Activated naive CD4-positive, alpha-beta T cell treated with Interleukin-2 at 50 U/mL for 16 hours (primary cell): Measurements from ENCODE around the gene RGMA.
"Not testable (repeated sequence)": the region's sequence is repeated elsewhere in the genome, so short reads cannot be mapped to it uniquely, and the experiment has no call there.

Source experiments
- DNase-seq: peaks from one replicate; pipeline ENCODE4 v3.0.0-alpha.2; 2020

Gene RGMA

GRCh38 chr15:93065641-93066045 lies 23.4 kb downstream of the RGMA start:
- no peak for DNase-seq

- no peak for DNase-seq
These were observed 25.0 kb downstream of the RGMA start for GRCh38 chr15:93063796-93064690.

- no peak for DNase-seq
These were observed 25.7 kb downstream of the RGMA start for GRCh38 chr15:93063262-93063671.

DNA sequence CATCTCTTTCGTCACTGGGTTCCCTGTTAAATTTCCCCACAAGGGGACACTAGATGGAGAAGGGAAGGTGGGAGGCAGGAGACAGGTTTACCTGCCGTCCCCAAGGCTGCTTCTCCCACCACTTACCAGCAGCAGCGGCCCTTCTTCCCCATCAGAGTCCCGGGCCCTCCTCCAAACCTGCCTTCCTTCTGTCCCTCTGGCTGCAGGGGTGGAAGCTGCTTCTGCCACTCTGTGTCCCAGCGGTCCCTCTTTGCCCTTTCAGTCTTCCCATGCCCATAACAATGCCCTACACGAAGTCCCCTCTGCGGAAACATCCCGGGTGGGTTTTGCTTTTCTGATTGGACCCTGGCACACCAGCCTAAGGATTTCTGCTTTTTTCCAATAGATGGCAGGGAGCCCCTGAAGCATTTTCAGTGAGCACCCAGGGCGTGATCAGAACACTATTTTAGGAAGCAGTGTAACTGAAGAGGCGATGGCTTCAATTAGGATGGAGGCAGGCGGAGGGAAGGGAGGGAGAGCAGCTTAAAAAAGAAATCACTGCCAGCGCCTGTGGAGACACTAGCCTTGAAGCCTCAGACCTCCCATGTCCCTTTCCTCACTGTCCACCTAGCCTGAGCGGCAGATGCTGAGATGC lies 26.3 kb downstream of the RGMA start:
- DNase-seq: not testable (repeated sequence)

- no peak for DNase-seq
These were observed 28.4 kb downstream of the RGMA start for GRCh38 chr15:93060336-93061248.

- DNase-seq: no peak
These were observed 29.6 kb downstream of the RGMA start for GRCh38 chr15:93059442-93059841.

DNA sequence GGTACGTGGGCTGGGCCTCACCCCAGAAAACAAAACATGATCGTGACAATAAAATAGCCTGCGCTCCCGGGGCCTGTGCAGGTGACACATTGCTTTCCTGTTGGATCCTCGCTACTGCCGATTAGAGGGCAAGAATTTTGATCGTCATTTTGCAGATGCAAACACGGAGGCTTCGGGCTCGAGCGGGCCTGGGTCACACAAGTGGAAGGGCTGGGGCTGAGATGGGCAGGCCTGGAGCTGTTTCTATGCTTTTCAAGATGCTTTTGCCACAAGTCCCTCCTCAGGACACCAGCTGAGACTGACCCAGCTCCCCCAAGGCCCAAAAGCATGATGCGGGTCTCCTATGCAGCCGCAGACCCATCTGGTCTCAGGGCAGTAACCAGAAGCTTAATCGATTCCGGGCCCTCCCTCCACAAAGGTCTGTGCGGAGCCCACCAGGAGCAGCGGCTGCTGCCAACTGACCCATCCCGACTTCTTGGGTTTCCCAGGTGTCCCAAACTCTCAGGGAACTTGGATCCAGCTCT lies 30.0 kb downstream of the RGMA start:
- no peak for DNase-seq

GRCh38 chr15:93058128-93058527 lies 30.9 kb downstream of the RGMA start:
- no peak for DNase-seq

DNA sequence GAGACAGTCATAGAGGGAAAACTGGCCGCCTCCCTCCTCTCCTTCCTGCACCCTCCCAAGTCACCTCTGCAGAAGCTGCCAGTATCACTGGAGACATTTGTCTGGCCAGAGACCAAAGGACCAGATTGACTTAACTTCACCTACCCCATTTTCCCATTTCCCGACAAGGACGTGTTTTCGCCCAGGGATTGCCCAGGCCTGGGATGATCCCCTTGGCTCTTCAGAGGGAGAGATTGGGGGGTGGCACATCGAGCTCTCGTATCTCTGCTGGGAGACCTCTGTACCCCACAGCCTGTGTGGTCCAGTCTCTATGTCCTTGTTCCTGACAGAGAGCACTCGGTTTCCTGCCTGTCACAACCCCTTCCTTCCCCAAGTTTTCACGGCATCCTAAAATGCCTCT lies 31.4 kb downstream of the RGMA start:
- no peak for DNase-seq

DNA sequence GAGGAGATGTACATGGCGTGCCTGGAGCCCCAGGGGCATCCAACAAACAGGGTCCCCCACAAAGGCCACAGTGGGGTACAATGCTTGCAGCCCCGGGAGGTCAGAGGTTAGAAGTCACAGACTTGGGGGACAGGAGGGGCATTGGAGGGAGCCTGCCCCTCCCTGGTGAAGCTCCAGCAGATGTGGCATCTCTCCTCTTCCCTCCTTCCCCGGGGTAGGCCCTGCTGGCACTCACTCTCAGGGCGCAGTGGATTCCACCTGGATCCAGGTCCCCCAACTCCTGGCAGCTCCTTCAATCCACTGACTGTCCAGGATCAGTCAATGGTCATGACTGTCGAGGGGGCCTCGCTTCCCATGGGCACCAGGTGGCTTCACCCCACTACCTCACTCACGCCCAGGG lies 32.2 kb downstream of the RGMA start:
- no peak for DNase-seq

- DNase-seq: no peak
These were observed 33.8 kb downstream of the RGMA start for GRCh38 chr15:93055211-93055610.

- DNase-seq: no peak
These were observed 36.7 kb downstream of the RGMA start for GRCh38 chr15:93052090-93052879.

DNA sequence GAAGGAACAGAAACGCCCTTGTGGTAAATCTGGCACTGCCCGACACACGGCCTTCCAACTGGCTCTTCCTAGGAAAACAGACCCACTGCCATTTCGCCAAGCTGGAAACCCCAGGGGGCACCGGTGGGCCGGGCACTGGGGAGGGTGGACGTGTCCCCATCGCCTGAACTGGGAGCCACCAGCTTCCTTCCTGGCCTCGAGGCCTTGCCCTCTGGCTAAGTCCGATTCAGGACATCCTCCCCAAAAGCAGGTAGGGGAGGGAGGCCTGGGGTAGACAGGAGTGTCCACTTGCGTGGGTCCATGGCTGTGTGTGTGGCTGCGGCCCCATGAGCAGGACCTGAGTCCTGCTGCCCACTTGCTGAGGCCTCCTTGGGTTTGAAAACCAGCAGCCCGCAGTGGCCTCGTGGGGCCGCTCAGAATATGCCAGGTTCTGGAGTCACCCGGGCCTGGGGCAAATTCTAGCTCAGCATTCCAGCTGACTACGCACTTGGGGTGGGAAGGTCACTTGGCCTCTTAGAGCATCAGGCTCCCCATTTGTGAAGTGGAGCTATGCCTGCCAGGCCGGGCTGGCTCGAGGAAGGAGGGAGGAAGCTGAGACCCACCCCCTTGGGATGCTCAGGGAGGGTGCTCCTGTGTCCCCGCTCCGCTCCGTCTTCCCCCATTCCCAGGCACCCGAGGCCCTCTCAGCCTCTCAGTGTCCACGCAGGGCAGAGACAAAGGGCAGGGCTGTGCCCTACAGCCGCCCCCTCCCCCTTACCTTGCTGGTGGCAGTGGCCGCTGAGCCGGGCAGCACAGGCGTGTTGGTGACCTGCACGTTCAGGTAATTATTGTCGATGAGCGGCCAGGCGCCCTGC lies 37.5 kb downstream of the RGMA start:
- DNase-seq: no peak

DNA sequence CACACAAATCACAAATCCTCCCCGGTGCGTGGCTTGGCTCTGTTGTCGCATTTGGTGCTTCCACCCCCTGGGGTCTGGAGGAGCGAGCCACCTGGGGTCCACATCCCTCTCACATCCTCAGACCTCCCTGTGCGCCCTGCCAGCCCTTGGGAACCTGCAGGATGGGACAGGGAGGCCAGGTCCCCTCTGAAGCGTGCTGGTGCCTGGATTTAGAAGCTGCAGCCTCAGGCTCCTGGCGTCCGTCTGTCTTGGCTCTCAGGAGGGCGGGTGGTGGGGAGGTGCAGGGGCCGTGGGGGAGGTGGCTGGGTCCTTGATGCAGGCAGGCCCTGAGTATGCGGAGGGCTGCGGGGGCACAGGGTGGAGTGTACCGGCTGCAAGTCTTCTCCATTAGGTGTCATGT lies 38.4 kb downstream of the RGMA start:
- no peak for DNase-seq

DNA sequence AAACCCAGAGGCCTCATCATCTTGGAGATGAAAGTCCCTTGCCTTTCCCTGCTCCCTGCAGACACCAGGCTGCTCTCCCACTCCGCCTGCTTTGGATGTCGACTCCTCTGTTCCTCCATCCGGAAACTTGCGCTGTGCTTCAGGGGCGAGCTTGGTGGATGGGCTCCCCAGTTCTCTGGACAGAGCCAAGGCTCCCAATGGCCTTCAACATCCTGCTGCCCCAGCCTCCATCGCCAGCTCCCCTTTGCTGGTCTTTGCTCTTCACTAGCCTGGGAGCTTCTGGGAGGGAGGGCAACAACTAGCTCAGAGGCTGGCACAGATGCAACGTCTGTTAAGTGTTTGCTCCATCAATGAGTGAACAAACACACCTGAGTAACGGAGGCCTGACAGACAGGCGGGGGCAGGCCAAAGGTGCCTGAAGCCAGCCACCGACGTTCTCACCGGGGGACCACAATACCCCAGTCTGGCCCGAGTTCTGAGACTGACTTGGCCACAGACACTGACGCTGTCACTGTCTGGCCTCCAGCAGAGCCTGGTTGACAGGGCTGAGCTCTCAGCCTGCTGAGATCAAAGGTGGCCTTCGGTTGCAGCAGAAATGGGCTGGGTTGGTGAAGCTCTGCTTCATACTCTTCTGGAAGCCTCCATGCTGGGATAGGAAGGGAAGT lies 39.0 kb downstream of the RGMA start:
- DNase-seq: no peak

DNA sequence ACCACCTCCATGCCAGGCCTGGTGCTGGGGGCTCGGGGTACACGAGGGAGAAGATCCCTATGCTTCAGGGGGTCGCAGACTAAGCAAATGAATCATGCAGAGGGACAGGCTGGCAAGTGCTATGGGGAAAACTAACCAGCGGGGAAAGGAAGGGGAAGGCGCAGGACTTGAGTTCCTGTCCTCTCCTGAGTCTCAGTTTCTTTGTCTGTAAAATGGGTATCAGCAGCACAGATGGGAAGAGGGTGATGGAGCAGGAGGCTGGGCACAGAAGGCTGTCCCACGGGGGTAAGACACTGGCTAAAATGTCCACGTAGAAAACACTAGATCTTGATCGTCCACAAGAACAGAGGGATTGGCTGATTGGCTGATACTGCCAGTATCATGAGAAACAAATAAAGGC lies 39.8 kb downstream of the RGMA start:
- DNase-seq: no peak

DNA sequence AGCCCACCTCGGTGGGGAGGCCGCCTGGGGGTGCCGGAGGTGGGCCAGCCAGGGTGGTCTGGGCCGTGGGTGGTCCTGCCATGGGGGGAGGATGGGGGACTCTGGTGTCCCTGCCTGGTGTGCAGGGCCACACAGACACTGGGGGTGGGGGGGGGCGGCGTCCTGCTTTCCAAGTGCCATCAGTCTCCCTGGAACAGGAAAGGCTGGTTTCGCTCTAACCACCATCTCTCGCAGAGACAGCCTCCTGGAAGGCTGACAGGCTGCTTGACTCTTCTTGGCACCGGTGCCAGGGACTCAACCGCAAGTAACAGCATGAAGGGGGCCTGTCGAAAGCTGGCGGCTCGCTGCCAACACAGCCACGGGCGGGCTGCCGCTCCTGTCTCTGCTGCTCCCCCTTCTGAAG lies 40.3 kb downstream of the RGMA start:
- DNase-seq: no peak

GRCh38 chr15:93048426-93048721 lies 40.6 kb downstream of the RGMA start:
- no peak for DNase-seq

GRCh38 chr15:93047621-93048425 lies 41.2 kb downstream of the RGMA start:
- DNase-seq: peak; percentile 27

GRCh38 chr15:93046721-93047120 lies 42.3 kb downstream of the RGMA start:
- DNase-seq: no peak
